Adrenal gland (tissue), 12 donors: ENCODE results near the gene FIP1L1. TPM values are rescaled to one million over a fixed set of nuclear protein-coding genes. Genes with fewer than 3 reads are reported as not detected.

Experiments
- DNase-seq, 7 donors: peaks; one replicate each; pipeline ENCODE4 v3.0.0-alpha.2; 2019 to 2020
- H3K27ac ChIP-seq, 5 donors: fragments of 200-600 bp; sonication (generic) in 4 of 5; 1 replicate in 3 of 5; 2 replicates in 2 of 5; pipeline versions ENCODE4 v1.5.1 to v1.8.0; 2016 to 2020; ENCODE audit warnings: mild to moderate bottlenecking in 1 of 5
- H3K27me3 ChIP-seq: fragments of 200-600 bp; 2 replicates; pipeline ENCODE4 v1.8.0; 2021
- H3K36me3 ChIP-seq, 2 donors: fragments of 200-600 bp; replicated peaks in 1 of 2; 1 replicate in 1 of 2; 2 replicates in 1 of 2; pipeline versions ENCODE4 v1.5.1 to v1.8.0; 2018 to 2022
- H3K4me1 ChIP-seq, 2 donors: fragments of 200-600 bp; replicated peaks in 1 of 2; 1 replicate in 1 of 2; 2 replicates in 1 of 2; pipeline versions ENCODE4 v1.5.1 to v1.8.0; 2018 to 2021
- H3K4me3 ChIP-seq, 4 donors: fragments of 200-600 bp; sonication (generic) in 3 of 4; one replicate each; pipeline ENCODE4 v1.5.1; 2016 to 2018
- H3K9me3 ChIP-seq, 3 donors: fragments of 200-600 bp; sonication (generic) in 1 of 3; replicated peaks in 1 of 3; 1 replicate in 2 of 3; 2 replicates in 1 of 3; pipeline versions ENCODE4 v1.5.1 to v1.8.0; 2016 to 2021
- POLR2A ChIP-seq, 2 donors: fragments of 450-650 bp; IDR thresholded peaks; one replicate each; pipeline ENCODE4 v1.6.1; 2017; ENCODE audit warnings: antibody characterized with exemption in 2 of 2, mild to moderate bottlenecking in 2 of 2, moderate library complexity in 1 of 2
- WGBS, 4 donors: extraction: QIAGEN DNeasy Blood & Tissue Kit in 2 of 4; methylation state at CpG; one replicate each; pipeline versions ENCODE4 v1.1.5 to v1.1.7; 2013 to 2017; 5-methylcytosine and 5-hydroxymethylcytosine counted together
- intact Hi-C, 2 donors: fragments of 100-400 bp; cut with DNase I; formaldehyde crosslinking; loops; one replicate each; pipeline versions ENCODE4 v1.14.1 to v1.15.0; 2022 to 2023
- polyA plus RNA-seq, 3 donors: library from polyadenylated mRNA; stranded (reverse); fragments of 200-250 nt in 2 of 3; fragments of 350-450 nt in 1 of 3; fragmentation: Illumina TruSeq in 1 of 3; extraction: RNeasy Lipid Tissue Mini Kit (QIAGEN cat#74804) in 1 of 3; gene quantifications; one replicate each; pipeline ENCODE4 v1.2.3, GENCODE V29; 2013 to 2014
- total RNA-seq, 9 donors: library from RNA; depleted of rRNA in 4 of 9; stranded (reverse); fragments of >200 nt in 4 of 9; fragments of 120-200 nt in 1 of 9; fragmentation: NEBNext Ultra II Directional in 1 of 9; extraction: Animal tissue kit (Norgen Biotek cat#: 25700) in 1 of 9; gene quantifications; one replicate each; pipeline versions ENCODE4 v1.1.0 to v1.2.4, GENCODE V29; 2013 to 2023
- TF ChIP-seq, protein P1 (sequence below), 6 experiments: fragments of 450-650 bp in 4 of 6; fragments of 200-600 bp in 2 of 6; sonication (generic) in 1 of 6; IDR thresholded peaks; 1 replicate in 5 of 6; 2 replicates in 1 of 6; pipeline versions ENCODE4 v1.5.1 to v1.8.0; 2016 to 2021; ENCODE audit warnings: antibody characterized with exemption in 6 of 6, mild to moderate bottlenecking in 2 of 6, moderate library complexity in 1 of 6
- donor health status: healthy with polysubstance abuse.
- donor health status: Bipolar disorder and iron deficiency.
- donor health status: DM: yes; HTN: yes; CAD: no.
- donor health status: DM: no; HTN: no; CAD: no.
- donor health status: DM: no; HTN: no; CAD: no.
- donor health status: DM: yes; HTN: yes; CAD: no.

FIP1L1 gene
- total and polyA plus RNA-seq, 12 donors, result 28.5 to 77.9 (median 62.9) TPM

DNA sequence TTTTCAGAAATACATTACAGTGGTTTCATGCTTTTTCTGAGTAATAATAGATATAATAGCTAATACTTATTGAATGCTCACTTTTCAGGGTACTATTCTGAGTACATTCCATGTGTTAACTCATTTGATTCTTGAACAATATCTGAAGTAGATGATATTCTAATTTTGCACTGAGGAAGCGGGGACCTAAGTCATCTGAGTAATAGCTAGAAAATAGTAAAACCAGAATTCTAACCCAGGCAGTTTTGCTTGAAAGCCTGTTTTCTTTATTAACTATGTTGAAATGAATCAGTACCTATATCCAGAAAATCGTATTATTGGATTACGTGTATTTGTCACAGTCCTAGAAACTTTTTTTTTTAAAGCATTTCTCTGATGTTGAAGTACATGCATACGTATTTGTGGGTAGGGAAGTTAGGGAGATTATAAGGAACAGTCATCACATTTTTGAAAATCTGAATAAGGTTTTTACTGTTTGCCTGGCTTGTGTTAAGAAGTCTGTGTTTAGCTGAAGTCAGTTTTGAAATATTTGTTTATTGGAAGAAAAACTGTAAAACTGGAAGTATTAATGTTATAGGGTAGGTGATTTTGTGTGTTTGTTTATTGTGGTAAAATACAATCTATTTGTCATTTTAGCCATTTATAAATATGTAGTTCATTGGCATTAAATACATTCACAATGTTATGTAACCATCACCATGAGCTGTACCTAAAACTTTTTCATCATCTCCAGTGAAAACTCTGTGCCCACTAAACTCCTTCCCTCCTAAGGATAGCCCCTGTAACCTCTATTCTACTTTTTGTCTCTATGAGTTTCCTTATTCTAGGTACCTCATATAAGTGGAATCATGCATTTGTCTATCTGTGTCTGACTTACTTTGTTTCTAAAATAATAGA lies 55.3 kb downstream of the FIP1L1 start:
- peaks cover 0 to 23% of the 10 kb centered on the region in 2 donors for H3K36me3 ChIP-seq
- intact Hi-C loops, result no loop called here
- WGBS, 4 donors, result 92 to 96% (median 95%) methylated on average over 4 of the region's 4 CpGs
- TF ChIP-seq, protein P1, sequence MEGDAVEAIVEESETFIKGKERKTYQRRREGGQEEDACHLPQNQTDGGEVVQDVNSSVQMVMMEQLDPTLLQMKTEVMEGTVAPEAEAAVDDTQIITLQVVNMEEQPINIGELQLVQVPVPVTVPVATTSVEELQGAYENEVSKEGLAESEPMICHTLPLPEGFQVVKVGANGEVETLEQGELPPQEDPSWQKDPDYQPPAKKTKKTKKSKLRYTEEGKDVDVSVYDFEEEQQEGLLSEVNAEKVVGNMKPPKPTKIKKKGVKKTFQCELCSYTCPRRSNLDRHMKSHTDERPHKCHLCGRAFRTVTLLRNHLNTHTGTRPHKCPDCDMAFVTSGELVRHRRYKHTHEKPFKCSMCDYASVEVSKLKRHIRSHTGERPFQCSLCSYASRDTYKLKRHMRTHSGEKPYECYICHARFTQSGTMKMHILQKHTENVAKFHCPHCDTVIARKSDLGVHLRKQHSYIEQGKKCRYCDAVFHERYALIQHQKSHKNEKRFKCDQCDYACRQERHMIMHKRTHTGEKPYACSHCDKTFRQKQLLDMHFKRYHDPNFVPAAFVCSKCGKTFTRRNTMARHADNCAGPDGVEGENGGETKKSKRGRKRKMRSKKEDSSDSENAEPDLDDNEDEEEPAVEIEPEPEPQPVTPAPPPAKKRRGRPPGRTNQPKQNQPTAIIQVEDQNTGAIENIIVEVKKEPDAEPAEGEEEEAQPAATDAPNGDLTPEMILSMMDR (IDR thresholded peaks at IDR 0.05), result no peak
- no peak for TF ChIP-seq POLR2A (IDR thresholded peaks at IDR 0.05)
- no peak overlapping the region for H3K4me3 ChIP-seq
- no peaks in the 10 kb centered on the region for H3K9me3 ChIP-seq
- no peak for DNase-seq
- H3K27me3 ChIP-seq, result no peaks in the 10 kb centered on the region
- peaks cover 0 to 11% of the 10 kb centered on the region in 2 donors for H3K4me1 ChIP-seq
- H3K27ac ChIP-seq, result no peak overlapping the region

DNA sequence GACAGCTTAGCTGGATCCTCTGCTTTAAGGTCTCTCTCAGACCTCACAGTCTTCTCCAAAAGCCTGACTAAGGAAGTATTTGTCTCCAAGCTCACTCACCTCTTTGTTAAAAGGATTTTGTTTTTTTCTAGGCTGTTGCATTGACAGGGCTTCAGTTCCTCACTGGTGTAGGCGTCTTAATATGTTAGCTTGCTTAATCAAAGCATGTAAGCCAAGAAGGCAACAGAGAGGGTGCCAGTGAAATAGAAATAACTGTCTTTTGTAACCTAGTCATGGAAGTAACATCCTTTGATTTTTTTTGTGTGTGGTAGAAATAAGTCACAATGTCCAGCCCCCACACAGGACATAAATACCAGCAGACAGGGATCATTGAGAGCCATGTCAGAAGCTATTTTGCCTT lies 58.8 kb downstream of the FIP1L1 start:
- Histone ChIP-seq H3K4me1 (peaks cover 0 to 11% of the 10 kb centered on the region in 2 donors), H3K27me3 (no peaks in the 10 kb centered on the region), H3K36me3 (no peaks in the 10 kb centered on the region), H3K4me3 (no peak overlapping the region), H3K9me3 (peaks cover 0 to 13% (median 0%) of the 10 kb centered on the region in 3 donors), H3K27ac (no peak overlapping the region)
- DNase-seq, result no peak
- intact Hi-C loops, result no loop called here
- TF ChIP-seq POLR2A (IDR thresholded peaks at IDR 0.05), result no peak
- TF ChIP-seq, protein P1 (IDR thresholded peaks at IDR 0.05), result no peak
- 95 to 100% (median 99%) methylated on average over 1 of the region's 1 CpG for WGBS, 4 donors

DNA sequence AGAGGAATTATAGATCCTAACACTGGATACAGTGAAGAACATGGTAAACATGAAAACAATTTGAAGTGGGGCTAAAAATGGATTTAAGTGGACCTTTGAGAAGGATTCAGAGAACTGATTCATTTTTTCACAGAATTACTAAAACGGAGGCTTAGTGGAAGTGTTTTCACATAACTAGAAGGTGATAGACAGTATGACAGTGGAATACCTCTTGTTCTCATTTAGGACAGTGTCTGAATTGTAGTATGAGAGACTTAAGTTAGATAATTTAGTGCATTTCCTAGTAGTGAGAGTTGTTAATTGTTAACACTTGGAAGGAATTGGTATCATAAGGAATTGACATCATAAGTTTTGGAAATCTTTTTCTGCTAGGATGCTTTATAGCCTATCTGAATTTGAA lies 64.1 kb downstream of the FIP1L1 start:
- Histone ChIP-seq H3K27ac (no peak overlapping the region), H3K4me1 (no peaks in the 10 kb centered on the region), H3K4me3 (no peak overlapping the region), H3K9me3 (peaks cover 0 to 13% (median 0%) of the 10 kb centered on the region in 3 donors), H3K27me3 (no peaks in the 10 kb centered on the region), H3K36me3 (peaks cover 0 to 21% of the 10 kb centered on the region in 2 donors)
- 83 to 95% (median 91%) methylated on average over 1 of the region's 1 CpG for WGBS, 4 donors
- intact Hi-C loops, result no loop called here
- no peak for DNase-seq
- TF ChIP-seq, protein P1 (IDR thresholded peaks at IDR 0.05), result no peak
- no peak for TF ChIP-seq POLR2A (IDR thresholded peaks at IDR 0.05)

DNA sequence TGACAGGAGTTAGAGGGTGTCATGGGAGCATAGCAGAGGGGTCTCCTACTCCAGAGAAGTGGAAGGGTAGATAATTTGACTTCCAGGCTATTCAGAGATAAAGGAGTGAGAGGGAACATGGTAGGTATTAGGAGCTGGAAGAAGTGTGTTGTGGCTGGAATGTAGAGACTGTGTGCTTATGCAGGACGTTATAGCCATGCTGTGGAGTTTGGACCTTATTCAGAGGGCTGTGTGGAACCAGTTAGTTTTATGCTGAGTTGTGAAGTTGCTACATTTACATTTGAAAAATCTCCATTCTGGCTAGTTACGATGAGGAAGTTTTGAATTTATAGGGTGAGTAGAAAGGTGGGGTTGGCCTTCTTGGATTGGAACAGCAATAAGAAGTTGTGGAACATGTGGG lies 67.5 kb downstream of the FIP1L1 start:
- TF ChIP-seq, protein P1 (IDR thresholded peaks at IDR 0.05), result no peak
- no peak for TF ChIP-seq POLR2A (IDR thresholded peaks at IDR 0.05)
- WGBS, 4 donors, result 91 to 100% (median 96%) methylated on average over 2 of the region's 2 CpGs
- Histone ChIP-seq H3K27me3 (no peaks in the 10 kb centered on the region), H3K4me1 (peaks cover 0 to 9% of the 10 kb centered on the region in 2 donors), H3K9me3 (no peaks in the 10 kb centered on the region), H3K27ac (no peak overlapping the region), H3K4me3 (no peak overlapping the region), H3K36me3 (peaks cover 0 to 21% of the 10 kb centered on the region in 2 donors)
- intact Hi-C loops, result no loop called here
- DNase-seq, result no peak
